HG03139 (cell line): ENCODE measurements around the gene CMC4.

ENCODE experiments used
- ATAC-seq: cut with Tn5 transposase; IDR thresholded peaks from one replicate; pipeline ENCODE4 v1.9.1; 2021; ENCODE audit not compliant: unreplicated experiment

CMC4 gene

DNA sequence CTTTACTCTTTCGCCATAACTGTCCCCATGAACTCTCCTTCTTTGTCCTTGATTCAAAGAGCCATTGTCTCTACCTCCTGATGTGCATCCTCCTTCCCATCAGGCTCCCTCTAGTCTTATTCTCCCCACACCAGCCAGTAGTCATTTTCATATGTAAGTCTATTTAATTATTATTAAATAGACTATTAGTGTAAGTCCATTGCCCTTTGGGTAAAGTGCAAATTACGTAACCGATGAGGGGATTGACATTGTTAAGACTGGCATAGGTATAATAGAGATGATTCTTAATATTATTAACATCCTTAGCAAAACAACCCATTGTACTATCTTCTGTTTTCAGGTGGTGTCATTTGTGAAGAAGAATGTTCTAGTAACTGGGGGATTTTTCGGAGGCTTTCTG lies 16.7 kb downstream of the CMC4 start:
- no peak for ATAC-seq

DNA sequence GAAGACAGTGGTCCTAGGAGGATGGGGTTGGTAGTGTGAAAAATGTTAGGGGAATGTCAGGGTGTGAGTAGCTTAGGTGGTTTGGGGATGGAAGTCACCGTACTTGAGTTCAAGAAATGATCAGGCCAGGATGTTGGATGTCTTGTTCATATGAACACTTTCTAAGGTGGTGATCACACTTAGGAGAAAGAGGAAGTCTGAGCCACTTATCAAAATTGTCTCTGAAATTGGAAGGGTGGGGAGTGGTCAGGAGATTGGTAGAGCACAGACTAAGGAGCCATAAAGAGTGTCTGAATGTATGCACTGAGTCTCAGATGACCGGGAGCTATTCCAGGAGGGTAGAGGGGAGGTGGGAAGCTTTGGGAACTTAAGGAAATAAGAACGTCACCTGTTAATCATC lies 17.3 kb downstream of the CMC4 start:
- no peak for ATAC-seq

DNA sequence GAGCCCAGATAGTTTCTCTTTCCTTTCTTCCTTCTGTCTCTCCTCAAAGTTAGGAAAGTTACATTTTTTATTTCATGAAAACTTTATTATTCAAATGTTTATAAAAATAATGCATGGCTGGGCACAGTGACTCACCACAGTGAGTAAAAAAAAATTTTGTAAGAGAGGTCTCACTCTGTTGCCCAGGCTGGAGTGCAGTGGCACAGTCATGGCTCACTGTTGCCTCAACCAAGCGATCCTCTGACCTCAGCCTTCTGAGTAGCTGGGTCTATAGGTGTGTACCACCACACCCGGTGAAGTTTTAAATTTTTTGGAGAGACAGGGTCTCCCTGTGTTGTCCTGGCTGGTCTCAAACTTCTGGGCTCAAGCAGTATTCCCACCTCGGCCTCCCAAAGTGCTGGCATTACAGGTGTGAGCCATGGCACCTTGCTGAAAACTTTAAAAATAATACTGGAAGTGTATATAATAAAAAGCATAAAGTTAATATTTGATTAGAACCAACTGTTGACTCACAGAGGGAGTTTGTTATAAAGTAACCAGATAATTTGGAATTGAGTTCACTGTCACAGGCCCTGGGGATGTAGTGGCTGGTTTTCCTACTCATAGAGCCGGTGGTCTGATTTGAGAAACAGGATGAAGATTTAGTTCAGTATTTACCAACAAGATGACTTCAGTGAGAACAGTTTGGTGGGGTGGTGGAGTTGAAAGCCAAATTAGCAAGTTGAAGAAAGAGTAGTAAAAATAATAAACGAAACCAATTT lies 18.0 kb downstream of the CMC4 start:
- no peak for ATAC-seq

DNA sequence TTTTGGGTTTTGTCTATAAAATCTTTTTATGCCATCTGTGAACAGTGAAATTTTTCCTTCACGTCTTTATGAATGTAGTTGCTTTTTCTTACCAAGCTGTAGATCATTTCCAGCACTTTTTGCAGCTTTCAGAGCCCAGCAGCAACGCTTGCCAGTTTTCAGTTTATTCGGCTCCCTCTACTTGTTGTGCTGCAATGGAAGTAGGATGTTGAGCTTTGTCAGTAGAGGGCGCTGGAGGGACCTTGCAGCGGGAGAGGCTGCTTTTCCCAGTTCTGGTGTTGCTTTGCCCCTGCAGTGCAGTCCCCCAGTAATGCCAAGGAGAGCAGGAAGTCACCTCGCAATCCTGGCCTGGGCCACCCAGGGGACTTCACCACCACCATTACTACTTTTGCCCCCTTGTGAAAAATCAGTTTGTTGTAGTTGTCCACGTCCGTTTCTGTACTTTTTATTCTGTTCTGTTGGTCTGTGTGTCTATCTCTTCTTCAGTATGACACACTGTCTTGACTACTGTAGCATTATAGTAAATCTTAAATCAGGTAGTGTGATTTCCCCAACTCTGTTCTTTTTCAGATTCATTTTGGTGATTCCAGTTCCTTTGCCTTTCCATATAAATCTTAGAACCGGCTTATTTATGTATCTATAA lies 21.8 kb downstream of the CMC4 start:
- no peak for ATAC-seq

DNA sequence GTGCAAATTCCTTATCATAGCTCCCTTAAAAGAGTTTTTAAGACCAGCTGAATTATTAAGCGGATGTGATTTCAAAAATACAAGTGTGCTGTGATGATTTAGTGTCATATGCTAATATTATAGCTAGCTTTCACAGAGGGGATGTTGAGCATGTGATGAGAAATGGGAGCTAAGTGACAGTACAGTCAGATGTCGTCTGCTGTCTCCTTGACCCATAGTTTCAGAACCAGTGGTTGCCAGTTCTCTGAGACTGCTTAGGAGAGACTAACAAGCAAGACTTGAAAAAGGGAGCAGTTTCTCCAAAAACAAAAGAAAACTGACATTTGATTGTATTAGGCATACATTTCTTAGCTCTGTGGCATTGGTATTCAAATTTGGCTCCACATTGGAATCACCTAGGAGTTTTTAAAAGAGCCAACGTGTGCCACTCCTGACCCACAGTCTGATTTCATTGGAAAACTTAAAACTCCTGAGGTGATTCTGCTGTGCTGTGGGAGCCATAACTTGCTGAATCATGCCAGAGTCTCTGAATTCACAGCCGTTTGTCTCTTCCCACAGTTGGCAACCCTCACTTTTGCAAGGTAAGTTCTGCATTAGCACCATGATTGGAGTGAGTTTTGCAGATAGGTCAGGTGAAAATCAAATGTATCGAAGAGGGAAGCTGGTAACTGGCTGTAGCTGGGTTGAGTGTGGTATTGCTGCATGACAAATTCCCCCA lies 24.0 kb downstream of the CMC4 start:
- ATAC-seq: no peak

DNA sequence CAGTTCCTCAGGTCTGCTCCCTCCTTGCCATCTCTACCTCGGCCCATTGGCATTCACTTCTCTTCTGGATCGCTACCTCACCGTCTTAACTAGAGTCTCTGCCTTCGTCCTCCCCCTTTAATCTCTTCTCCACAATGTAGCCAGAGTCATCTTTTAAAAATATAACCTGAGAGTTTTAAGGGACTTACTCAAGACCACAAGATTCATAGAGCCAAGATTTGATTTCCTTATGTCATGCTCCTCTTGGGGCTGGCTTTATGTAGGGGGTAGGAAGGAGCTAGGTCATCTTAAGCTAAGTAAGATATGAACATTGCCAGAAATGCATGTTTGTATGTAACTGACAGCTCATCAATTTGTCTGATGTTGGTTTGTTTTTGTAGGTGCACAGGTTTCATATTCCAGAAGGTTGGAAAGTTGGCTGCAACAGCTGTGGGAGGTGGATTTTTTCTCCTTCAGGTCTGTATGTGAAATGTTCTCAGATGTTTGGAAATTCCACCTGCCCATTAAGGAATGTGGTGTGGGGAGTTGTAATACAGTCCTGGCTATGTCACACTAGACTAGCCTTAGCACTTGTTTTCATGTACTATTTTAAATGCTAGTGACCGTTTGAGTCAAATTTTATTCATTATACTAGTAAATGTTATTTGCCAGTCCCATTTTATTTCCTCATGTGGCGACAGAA lies 24.7 kb downstream of the CMC4 start:
- no peak for ATAC-seq

DNA sequence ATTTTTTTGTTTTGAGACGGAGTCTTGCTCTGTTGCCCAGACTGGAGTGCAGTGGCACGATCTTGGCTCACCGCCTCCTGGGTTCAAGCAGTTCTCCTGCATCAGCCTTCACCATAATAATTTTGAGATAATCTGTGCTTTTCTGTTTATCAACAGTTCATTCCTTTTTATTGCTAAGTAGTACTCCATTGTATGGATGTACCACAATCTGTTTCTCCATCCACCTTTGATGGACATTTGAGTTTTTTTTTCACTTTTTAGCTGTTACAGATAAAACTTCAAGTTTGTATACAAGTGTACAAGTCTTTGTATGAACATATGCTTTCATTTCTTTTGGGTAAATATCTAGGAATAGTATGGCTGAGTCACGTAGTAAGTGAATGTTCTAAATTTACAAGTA lies 35.2 kb downstream of the CMC4 start:
- no peak for ATAC-seq

DNA sequence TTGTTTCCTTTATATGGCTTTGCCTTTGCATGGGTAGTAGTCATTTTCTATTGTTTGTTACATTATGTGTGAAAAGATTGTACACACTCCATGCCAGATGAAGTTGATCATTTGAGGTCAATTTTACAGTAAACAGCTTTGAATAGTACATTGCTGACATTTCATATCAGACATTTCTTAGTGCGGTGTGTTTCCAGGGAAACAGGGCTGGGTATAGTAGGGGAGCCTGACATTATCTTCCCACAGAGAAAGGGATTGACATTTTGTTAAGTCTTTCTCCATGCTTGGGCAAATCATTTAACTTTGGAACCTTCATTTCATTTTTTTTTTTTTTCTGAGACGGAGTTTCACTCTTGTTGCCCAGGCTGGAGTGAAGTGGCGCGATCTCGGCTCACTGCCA lies 39.3 kb downstream of the CMC4 start:
- ATAC-seq: no peak

DNA sequence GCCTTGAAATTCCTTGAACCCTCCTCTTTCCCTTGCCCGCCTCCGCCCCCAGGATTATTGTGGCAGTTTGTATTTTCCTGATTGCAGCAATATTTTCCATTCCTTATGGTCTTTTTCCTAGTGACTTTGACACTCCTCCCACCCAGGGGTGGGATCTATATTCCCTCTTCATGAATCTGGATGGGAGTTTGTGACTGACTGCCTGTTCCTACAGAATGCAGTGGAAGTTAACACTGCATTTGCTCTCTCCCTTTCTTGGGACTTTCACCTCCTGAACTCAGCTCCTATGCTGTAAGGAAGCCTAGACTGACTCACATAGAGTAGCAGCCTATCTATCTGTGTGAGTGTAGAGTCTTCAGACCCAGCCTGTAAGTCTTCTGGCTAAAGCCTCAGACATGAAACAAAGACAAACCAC lies 42.1 kb downstream of the CMC4 start:
- ATAC-seq: no peak

DNA sequence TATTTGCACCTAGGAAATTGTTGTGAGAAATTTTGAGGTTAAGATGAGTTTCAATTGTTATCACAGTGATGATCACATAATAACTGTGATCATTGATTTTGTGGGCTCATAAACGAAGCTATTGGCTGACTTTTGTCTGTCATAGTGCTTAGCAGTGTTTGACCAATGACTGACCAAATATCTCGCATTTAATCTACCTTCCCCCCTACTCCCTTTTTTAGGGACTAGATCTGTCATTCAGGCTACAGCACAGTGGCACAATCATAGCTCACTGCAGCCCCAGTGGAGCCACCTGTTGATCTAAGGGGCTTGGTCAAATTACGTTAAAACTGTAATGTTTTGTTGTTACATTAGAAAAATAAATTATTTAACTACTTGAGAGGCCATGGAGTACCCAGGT lies 42.8 kb downstream of the CMC4 start:
- ATAC-seq: no peak

DNA sequence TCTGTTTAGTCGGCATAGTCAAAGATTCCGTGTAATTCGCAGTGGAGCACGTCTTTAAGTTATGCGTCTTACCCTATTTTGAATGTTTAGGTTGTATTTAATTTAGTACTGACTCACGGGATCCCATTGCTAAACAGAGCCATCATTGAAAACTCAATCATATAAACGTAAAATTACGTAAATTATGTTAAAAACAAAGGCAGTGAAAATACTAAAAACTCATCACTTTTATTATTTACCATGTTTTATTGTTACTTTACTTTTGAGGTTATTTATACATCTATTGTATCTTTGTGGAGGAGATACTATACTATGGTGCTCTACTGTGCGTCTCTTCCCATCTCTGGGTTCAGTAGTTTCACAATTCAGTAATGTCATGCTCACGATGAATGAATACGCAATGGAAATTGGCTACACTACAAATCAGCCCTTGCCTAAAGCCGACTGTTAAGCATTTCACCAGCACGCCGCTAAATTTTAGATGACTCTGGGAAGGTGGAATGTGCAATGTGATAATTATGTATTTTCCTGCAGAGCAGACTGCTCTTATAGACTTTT lies 43.3 kb downstream of the CMC4 start:
- ATAC-seq: no peak

DNA sequence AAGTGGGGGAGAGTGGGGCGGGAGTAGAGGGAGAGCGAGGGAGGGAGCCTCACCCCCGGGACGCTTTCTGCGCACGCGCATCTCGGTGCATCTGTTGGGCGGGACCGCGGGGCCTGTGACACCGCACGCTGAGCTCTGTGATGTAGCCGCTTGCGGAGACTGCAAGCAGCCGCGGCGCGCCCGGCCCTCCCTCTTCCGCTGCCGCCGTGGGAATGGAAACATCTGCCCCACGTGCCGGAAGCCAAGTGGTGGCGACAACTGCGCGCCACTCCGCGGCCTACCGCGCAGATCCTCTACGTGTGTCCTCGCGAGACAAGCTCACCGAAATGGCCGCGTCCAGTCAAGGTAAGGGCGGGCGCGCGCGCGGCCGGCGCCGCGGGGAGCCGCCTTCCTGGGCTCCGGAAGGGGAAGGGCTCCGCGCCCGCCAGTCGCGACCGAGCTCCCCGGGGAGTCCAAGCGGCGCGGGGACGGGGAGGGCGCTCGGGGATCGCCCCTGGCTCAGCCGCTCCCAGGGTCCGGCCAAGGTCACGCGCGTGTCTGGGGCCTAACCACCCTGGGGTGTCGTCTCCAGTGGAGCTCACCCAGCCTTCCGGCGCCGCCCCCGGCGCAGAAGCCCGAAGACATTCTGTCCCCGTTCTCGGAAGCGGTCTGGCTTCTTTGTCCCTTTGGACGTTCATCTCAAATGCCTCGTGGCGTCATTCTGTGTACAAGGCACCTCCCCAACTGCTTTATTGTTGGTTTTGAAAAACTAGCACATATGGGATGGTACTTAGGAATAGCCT lies 44.0 kb downstream of the CMC4 start, which contains the start of gene FUNDC2:
FUNDC2 (plus strand) TSS at position 118 of the 782 bp plus-strand sequence; CDS start at position 213, 95 bp downstream.
- peak; percentile 92 for ATAC-seq

DNA sequence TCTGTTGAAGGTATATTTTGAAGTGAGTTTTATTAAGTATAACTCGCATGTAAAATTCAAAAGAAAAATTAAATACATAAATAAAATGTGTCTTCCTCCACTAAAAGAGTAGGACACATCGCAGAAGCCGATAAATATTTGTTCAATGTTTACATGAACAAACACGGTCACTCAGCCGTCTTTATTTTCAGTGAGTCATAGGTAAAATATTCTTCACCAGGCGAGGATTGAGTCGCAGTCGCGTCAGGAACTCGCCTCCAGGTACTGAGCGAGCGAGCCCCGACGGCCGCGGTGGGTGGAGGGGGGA lies 44.6 kb downstream of the CMC4 start:
- no peak for ATAC-seq

DNA sequence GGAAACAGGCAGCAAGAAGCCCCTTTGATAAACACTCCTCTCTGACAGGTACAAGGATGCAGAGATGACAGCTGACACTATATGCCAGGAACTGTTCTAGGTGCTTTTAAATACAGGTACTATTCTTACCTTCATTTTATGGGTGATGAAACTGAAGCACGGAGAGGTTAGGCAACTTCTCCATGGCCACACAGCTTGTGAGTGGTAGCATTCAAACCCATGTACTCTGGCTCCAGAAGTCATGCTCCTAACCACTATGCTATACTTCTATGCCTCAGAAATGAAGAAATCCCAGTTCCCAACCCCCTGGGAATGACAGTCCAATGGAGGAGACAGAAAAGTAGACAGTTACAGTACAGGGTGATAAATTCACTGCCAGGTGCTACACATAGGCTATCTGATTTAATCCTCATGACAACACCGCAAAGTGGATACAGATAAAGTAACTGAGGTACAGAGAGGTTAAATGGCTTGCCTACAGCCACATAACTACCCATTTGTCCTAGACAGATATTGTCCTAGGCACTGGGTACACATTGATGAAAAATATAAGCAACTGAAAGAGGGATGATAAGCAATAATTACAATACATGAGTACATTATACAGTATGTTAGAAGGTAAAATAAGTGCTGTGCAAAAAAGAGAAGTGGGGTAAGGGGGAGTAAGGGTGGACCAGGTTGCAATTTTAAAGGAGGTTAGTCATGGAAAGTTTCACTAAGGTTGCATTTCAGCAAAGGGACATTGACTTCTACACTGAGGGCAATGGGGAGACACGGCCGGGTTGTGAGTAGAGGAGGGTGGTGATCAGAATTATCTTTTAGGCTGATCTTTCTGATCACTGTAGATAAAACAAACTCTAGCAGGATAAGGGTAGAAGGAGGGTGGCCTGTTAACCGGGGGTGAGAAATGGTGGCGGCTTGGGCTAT lies 46.8 kb downstream of the CMC4 start:
- ATAC-seq: no peak

DNA sequence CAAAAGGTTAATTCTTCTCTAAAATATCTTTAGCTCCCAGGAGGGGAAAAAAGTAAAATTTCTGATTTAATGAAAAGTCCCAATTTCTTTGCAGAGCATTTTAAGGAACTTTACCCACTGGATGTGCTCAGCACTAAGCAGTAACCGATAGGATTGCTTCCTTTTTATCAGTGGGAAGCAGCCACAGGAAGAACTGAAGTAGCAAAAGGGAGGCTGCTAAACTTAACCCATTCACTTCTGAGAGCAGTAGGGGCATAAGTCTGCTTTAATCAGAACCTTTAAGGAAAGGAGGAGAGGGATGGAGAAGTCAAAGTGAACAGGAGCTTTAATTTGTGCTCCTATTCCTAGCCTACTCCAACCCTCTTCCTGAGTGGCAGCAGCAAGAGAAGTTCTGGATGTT lies 48.4 kb downstream of the CMC4 start, which contains the start of gene F8:
F8 (minus strand) TSS at position 139 of the 400 bp plus-strand sequence. CDS start 171 bp downstream, outside the sequence.
- ATAC-seq: no peak

DNA sequence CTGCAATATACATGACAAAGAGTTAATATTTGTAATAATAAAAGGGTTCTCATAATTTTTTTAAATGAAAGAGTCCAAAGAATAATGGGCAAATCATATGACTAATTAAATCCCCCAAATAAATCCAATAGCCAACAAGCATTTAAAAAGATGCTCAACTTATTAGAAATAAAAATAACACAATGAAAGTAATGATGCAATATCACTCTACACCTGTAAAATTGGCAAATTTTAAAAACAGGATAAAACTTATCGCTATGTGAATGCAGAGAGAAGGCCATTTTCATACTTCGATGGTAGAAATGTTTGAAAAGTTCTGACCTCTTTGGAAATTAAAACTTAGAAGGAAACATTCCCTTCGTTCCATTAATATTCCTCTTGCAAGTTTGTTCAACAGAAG lies 50.3 kb downstream of the CMC4 start:
- ATAC-seq: no peak
